HepG2 (cell line): ENCODE data around the gene CER1. TPM values are rescaled to one million over a fixed set of nuclear protein-coding genes. Genes with fewer than 3 reads are reported as not detected.

Experiments used
- ARHGAP35 ChIP-seq: sonication (generic); formaldehyde crosslinking; IDR thresholded peaks from 2 replicates; pipeline ENCODE4 v1.9.0; 2022; ENCODE audit warnings: mild to moderate bottlenecking, inconsistent platforms, moderate library complexity, missing genetic modification reagents, borderline replicate concordance
- ATF3 ChIP-seq: sonication (generic); formaldehyde crosslinking; IDR thresholded peaks from 2 replicates; pipeline ENCODE4 v1.4.0; 2020; ENCODE audit warnings: missing genetic modification reagents
- CTCF ChIP-seq: sonication (generic); formaldehyde crosslinking; IDR thresholded peaks from 2 replicates; pipeline ENCODE4 v1.5.0; 2020; ENCODE audit warnings: mild to moderate bottlenecking, missing genetic modification reagents, moderate library complexity
- FOXC1 ChIP-seq: sonication (generic); formaldehyde crosslinking; IDR thresholded peaks from 2 replicates; pipeline ENCODE4 v1.8.0; 2022; ENCODE audit warnings: mild to moderate bottlenecking, missing genetic modification reagents, borderline replicate concordance
- FOXO1 ChIP-seq: sonication (generic); formaldehyde crosslinking; IDR thresholded peaks from 2 replicates; pipeline ENCODE4 v1.4.0; 2020; ENCODE audit warnings: missing genetic modification reagents
- HDAC6 ChIP-seq: fragments of 200-600 bp; sonication (generic); IDR thresholded peaks from 2 replicates; pipeline ENCODE4 v1.7.0; 2017; ENCODE audit warnings: mild to moderate bottlenecking, antibody characterized with exemption, low read length, low read depth
- JUNB ChIP-seq: sonication (generic); formaldehyde crosslinking; IDR thresholded peaks from 2 replicates; pipeline ENCODE4 v1.8.0; 2022; ENCODE audit warnings: missing genetic modification reagents, mild to moderate bottlenecking, borderline replicate concordance
- MTERF4 ChIP-seq: sonication (generic); formaldehyde crosslinking; IDR thresholded peaks from 2 replicates; pipeline ENCODE4 v1.8.0; 2023; ENCODE audit warnings: mild to moderate bottlenecking, missing genetic modification reagents
- NFKB2 ChIP-seq: sonication (generic); formaldehyde crosslinking; IDR thresholded peaks from 2 replicates; pipeline ENCODE4 v1.4.0; 2020; ENCODE audit warnings: missing genetic modification reagents, borderline replicate concordance
- SNRNP70 ChIP-seq: fragments of 200-400 bp; formaldehyde crosslinking; IDR thresholded peaks from 2 replicates; pipeline ENCODE4 v1.6.1; 2017; ENCODE audit warnings: mild to moderate bottlenecking, low read depth, low read length, moderate library complexity
- TERF1 ChIP-seq: sonication (generic); formaldehyde crosslinking; IDR thresholded peaks from 2 replicates; pipeline ENCODE4 v1.8.0; 2022; ENCODE audit warnings: mild to moderate bottlenecking, missing genetic modification reagents, moderate library complexity
- U2AF2 ChIP-seq: fragments of 200-400 bp; formaldehyde crosslinking; IDR thresholded peaks from 2 replicates; pipeline ENCODE4 v1.6.1; 2017; ENCODE audit warnings: low read depth, mild to moderate bottlenecking, low read length
- ZBTB34 ChIP-seq: sonication (generic); formaldehyde crosslinking; IDR thresholded peaks from 2 replicates; pipeline ENCODE4 v1.8.0; 2022; ENCODE audit warnings: mild to moderate bottlenecking, missing genetic modification reagents
- ZBTB49 ChIP-seq: sonication (generic); formaldehyde crosslinking; IDR thresholded peaks from 2 replicates; pipeline ENCODE4 v1.4.0; 2020; ENCODE audit warnings: missing genetic modification reagents, borderline replicate concordance
- ZFAT ChIP-seq: sonication (generic); formaldehyde crosslinking; conservative IDR thresholded peaks from 2 replicates; pipeline ENCODE4 v1.8.1; 2023; ENCODE audit warnings: missing genetic modification reagents, inconsistent platforms
- ZNF253 ChIP-seq: sonication (generic); formaldehyde crosslinking; IDR thresholded peaks from 2 replicates; pipeline ENCODE4 v1.8.0; 2022; ENCODE audit warnings: mild to moderate bottlenecking, missing genetic modification reagents, borderline replicate concordance
- ZNF329 ChIP-seq: sonication (generic); formaldehyde crosslinking; IDR thresholded peaks from 2 replicates; pipeline ENCODE4 v1.9.0; 2021; ENCODE audit warnings: low read depth, mild to moderate bottlenecking, missing genetic modification reagents
- ZNF446 ChIP-seq: sonication (generic); formaldehyde crosslinking; IDR thresholded peaks from 2 replicates; pipeline ENCODE4 v1.5.0; 2020; ENCODE audit warnings: mild to moderate bottlenecking, missing genetic modification reagents
- ZNF546 ChIP-seq: sonication (generic); formaldehyde crosslinking; conservative IDR thresholded peaks from 2 replicates; pipeline ENCODE4 v1.8.1; 2023; ENCODE audit warnings: mild to moderate bottlenecking, missing genetic modification reagents
- polyA plus RNA-seq, 8 experiments: library from polyadenylated mRNA; depleted of rRNA in 3 of 8; stranded (reverse) in 7 of 8; unstranded in 1 of 8; fragments of >200 nt; fragmentation: Illumina TruSeq in 4 of 8; extraction: Trizol in 4 of 8; gene quantifications; 2 replicates each; pipeline versions ENCODE4 v1.2.1 to v1.2.3, GENCODE V29; 2011 to 2016; ENCODE audit warnings: low read depth in 4 of 8, missing spikeins in 1 of 8, mixed read lengths in 1 of 8; ENCODE audit not compliant: insufficient read depth in 1 of 8
- total RNA-seq, 5 experiments: library from RNA; depleted of rRNA; stranded (reverse); fragments of >200 nt; fragmentation: Illumina TruSeq; extraction: Trizol; gene quantifications; 2 replicates each; pipeline ENCODE4 v1.2.3, GENCODE V29; 2016; ENCODE audit warnings: low read depth in 1 of 5

CER1 gene
- total and polyA plus RNA-seq, 2 of the 13 experiments (the other 11 are each of a cell fraction or from before 2014, with no cell fraction given): 0.18 TPM; not detected in 1

GRCh38 chr9:14693251-14693861 lies 29.2 kb downstream of the CER1 start, which contains the start of gene ZDHHC21 (continued):
- TF ChIP-seq SNRNP70 (no peak), CTCF (CRISPR knock-in tag) (no peak), MTERF4 (0 out of 2 replicates have a peak, but pooled peaks have one; percentile 42), NFKB2 (CRISPR knock-in tag) (peak; percentile 44; the same call in 1 of the 2 replicates), ZNF446 (CRISPR knock-in tag) (peak; percentile 82; the same call in 1 of the 2 replicates), ATF3 (CRISPR knock-in tag) (peak; percentile 51; the same call in 1 of the 2 replicates), ZNF253 (CRISPR knock-in tag) (no peak), ZFAT (no peak), ZNF329 (CRISPR knock-in tag) (no peak), U2AF2 (no peak), TERF1 (CRISPR knock-in tag) (no peak), JUNB (CRISPR knock-in tag) (no peak), ARHGAP35 (CRISPR knock-in tag) (peak; percentile 76; the same call in 1 of the 2 replicates), ZBTB34 (CRISPR knock-in tag) (no peak), HDAC6 (no peak), ZBTB49 (CRISPR knock-in tag) (no peak), ZNF546 (CRISPR knock-in tag) (no peak), FOXC1 (CRISPR knock-in tag) (no peak), FOXO1 (CRISPR knock-in tag) (0 out of 2 replicates have a peak, but pooled peaks have one; percentile 14)
